Sigmoid colon (tissue), 7 donors: ENCODE measurements around the gene MRRF. TPM values are rescaled to one million over a fixed set of nuclear protein-coding genes. Genes with fewer than 3 reads are reported as not detected.

Experiments
- DNase-seq: peaks from one replicate; pipeline ENCODE4 v3.0.0-alpha.2; 2019
- H3K27ac ChIP-seq, 4 donors: fragments of 200-600 bp; sonication (generic); one replicate each; pipeline ENCODE4 v1.5.1; 2016 to 2019; ENCODE audit warnings: mild to moderate bottlenecking in 1 of 4
- H3K27me3 ChIP-seq, 3 donors: fragments of 200-600 bp; sonication (generic); one replicate each; pipeline ENCODE4 v1.5.1; 2019; ENCODE audit warnings: mild to moderate bottlenecking in 1 of 3
- H3K36me3 ChIP-seq, 4 donors: fragments of 200-600 bp; sonication (generic); one replicate each; pipeline ENCODE4 v1.5.1; 2016 to 2019
- H3K4me1 ChIP-seq, 4 donors: fragments of 200-600 bp; sonication (generic); one replicate each; pipeline ENCODE4 v1.5.1; 2017 to 2019
- H3K4me3 ChIP-seq, 4 donors: fragments of 200-600 bp; sonication (generic); one replicate each; pipeline ENCODE4 v1.5.1; 2017 to 2019; ENCODE audit warnings: mild to moderate bottlenecking in 2 of 4, moderate library complexity in 1 of 4
- H3K9me3 ChIP-seq, 4 donors: fragments of 200-600 bp in 3 of 4; sonication (generic) in 3 of 4; one replicate each; pipeline versions ENCODE4 v1.5.1 to v1.6.1; 2013 to 2019
- CTCF ChIP-seq, 4 experiments: fragments of 450-650 bp in 3 of 4; fragments of 200-600 bp in 1 of 4; IDR thresholded peaks; one replicate each; pipeline ENCODE4 v1.5.1; 2016 to 2019; ENCODE audit warnings: antibody characterized with exemption in 4 of 4, mild to moderate bottlenecking in 3 of 4, moderate library complexity in 2 of 4
- EP300 ChIP-seq, 4 donors: sonication (generic); formaldehyde crosslinking; IDR thresholded peaks; one replicate each; pipeline ENCODE4 v1.6.1; 2017; ENCODE audit warnings: antibody characterized with exemption in 4 of 4
- POLR2A ChIP-seq, 2 donors: fragments of 450-650 bp; IDR thresholded peaks; one replicate each; pipeline ENCODE4 v1.6.1; 2016; ENCODE audit warnings: antibody characterized with exemption in 2 of 2, mild to moderate bottlenecking in 2 of 2, moderate library complexity in 2 of 2
- POLR2AphosphoS5 ChIP-seq, 4 donors: sonication (generic); formaldehyde crosslinking; IDR thresholded peaks; one replicate each; pipeline ENCODE4 v1.6.1; 2017; ENCODE audit warnings: antibody characterized with exemption in 4 of 4
- WGBS, 2 donors: extraction: QIAGEN DNeasy Blood & Tissue Kit; methylation state at CpG; one replicate each; pipeline ENCODE4 v1.1.7; 2013; 5-methylcytosine and 5-hydroxymethylcytosine counted together
- intact Hi-C: fragments of 100-400 bp; cut with DNase I; formaldehyde crosslinking; loops from one replicate; pipeline ENCODE4 v1.15.1; 2023
- polyA plus RNA-seq, 3 donors: library from polyadenylated mRNA; stranded (reverse); fragments of 200-250 nt; gene quantifications; one replicate each; pipeline ENCODE4 v1.2.3, GENCODE V29; 2013
- total RNA-seq, 4 donors: library from RNA; depleted of rRNA; stranded (reverse); fragments of >200 nt; gene quantifications; one replicate each; pipeline ENCODE4 v1.1.0, GENCODE V29; 2016
- donor health status: healthy with polysubstance abuse.
- donor health status: Bipolar disorder and iron deficiency.
- donor health status: healthy.

Gene MRRF
- total and polyA plus RNA-seq, 7 donors = 29.9 to 46.7 (median 38.2) TPM

- Histone ChIP-seq H3K9me3 (no peaks in the 10 kb centered on the region), H3K4me3 (peak overlapping the region; percentile 29 to 67 (median 59)), H3K27ac (peak overlapping the region; percentile 75 to 84 (median 78)), H3K4me1 (peaks cover 0 to 23% (median 13%) of the 10 kb centered on the region in 4 donors), H3K36me3 (no peaks in the 10 kb centered on the region), H3K27me3 (no peaks in the 10 kb centered on the region)
- TF ChIP-seq POLR2AphosphoS5 (IDR thresholded peaks at IDR 0.05) (no peak), POLR2A (IDR thresholded peaks at IDR 0.05) (no peak), CTCF (IDR thresholded peaks at IDR 0.05) (no peak), EP300 (IDR thresholded peaks at IDR 0.05) (no peak)
- WGBS, 2 donors = 15 to 44% methylated on average over 16 of the region's 16 CpGs
- intact Hi-C loops = loop anchor here (2.0 to 5.0 kb wide), 2 partner anchors 83 to 105 kb away; partner anchors contain the start of genes MRRF and RBM18
- no peak for DNase-seq
These were observed 82.9 kb downstream of the MRRF start for GRCh38 chr9:122347348-122348287.

- TF ChIP-seq POLR2AphosphoS5 (IDR thresholded peaks at IDR 0.05) (no peak), CTCF (IDR thresholded peaks at IDR 0.05) (no peak)
- intact Hi-C loops = loop anchor here (5.0 kb wide), 1 partner anchor 104 kb away; no protein-coding TSS in a partner anchor
- H3K4me3 ChIP-seq = no peak overlapping the region
- no peaks in the 10 kb centered on the region for H3K36me3 ChIP-seq
- WGBS, 2 donors = 55 to 74% methylated on average over 12 of the region's 12 CpGs
- H3K4me1 ChIP-seq = peaks cover 0 to 23% (median 13%) of the 10 kb centered on the region in 4 donors
- H3K27ac ChIP-seq = no peak overlapping the region
- DNase-seq = peak; percentile 25
- H3K27me3 ChIP-seq = no peaks in the 10 kb centered on the region
- H3K9me3 ChIP-seq = no peaks in the 10 kb centered on the region
These were observed 83.7 kb downstream of the MRRF start for GRCh38 chr9:122348288-122348777.

- Histone ChIP-seq H3K9me3 (no peaks in the 10 kb centered on the region), H3K4me1 (peaks cover 0 to 23% (median 13%) of the 10 kb centered on the region in 4 donors), H3K27ac (no peak overlapping the region), H3K4me3 (no peak overlapping the region), H3K27me3 (no peaks in the 10 kb centered on the region), H3K36me3 (no peaks in the 10 kb centered on the region)
- TF ChIP-seq CTCF (IDR thresholded peaks at IDR 0.05) (no peak), EP300 (IDR thresholded peaks at IDR 0.05) (no peak), POLR2A (IDR thresholded peaks at IDR 0.05) (no peak), POLR2AphosphoS5 (IDR thresholded peaks at IDR 0.05) (no peak)
- intact Hi-C loops = loop anchor here (5.0 kb wide), 1 partner anchor 104 kb away; no protein-coding TSS in a partner anchor
- DNase-seq = no peak
- 29 to 55% methylated on average over 2 of the region's 2 CpGs for WGBS, 2 donors
These were observed 84.1 kb downstream of the MRRF start for GRCh38 chr9:122348791-122349190.

GRCh38 chr9:122349201-122349600 lies 84.5 kb downstream of the MRRF start:
- no peaks in the 10 kb centered on the region for H3K9me3 ChIP-seq
- no peak overlapping the region for H3K27ac ChIP-seq
- no peaks in the 10 kb centered on the region for H3K27me3 ChIP-seq
- H3K36me3 ChIP-seq = no peaks in the 10 kb centered on the region
- no peak overlapping the region for H3K4me3 ChIP-seq
- TF ChIP-seq EP300 (IDR thresholded peaks at IDR 0.05) = no peak
- no peak for TF ChIP-seq POLR2AphosphoS5 (IDR thresholded peaks at IDR 0.05)
- TF ChIP-seq CTCF (IDR thresholded peaks at IDR 0.05) = no peak
- no peak for TF ChIP-seq POLR2A (IDR thresholded peaks at IDR 0.05)
- peaks cover 0 to 23% (median 13%) of the 10 kb centered on the region in 4 donors for H3K4me1 ChIP-seq
- 65 to 88% methylated on average over 4 of the region's 4 CpGs for WGBS, 2 donors
- peak; percentile 17 for DNase-seq
- intact Hi-C loops = loop anchor here (5.0 kb wide), 1 partner anchor 103 kb away; no protein-coding TSS in a partner anchor
